ENCODE measurements around the gene PLCB4.

The PLCB4 gene

DNA sequence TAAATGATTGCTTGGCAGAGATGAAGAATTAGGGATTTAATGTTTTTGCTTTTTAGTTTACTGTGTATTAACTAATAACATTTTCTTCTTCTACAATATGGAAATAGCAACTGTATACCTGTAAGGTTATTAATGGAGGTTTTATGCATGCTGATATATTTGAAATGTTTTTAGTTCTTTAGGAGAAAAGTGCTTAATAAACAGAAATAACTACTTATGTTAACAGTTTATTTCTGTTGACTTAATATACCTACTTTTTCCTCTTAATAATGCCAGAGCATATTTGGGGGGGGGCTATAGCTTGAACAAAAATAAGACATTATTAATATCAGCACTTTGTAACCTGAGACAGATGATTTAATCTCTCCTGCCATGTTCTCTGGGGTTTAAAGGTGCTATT lies 33.6 kb downstream of the PLCB4 start:
- Histone ChIP-seq H3K27ac (no peak overlapping the region), H3K36me3 (no peaks in the 10 kb centered on the region), H3K4me3 (no peak overlapping the region), H3K9me3 (no peaks in the 10 kb centered on the region), H3K27me3 (no peaks in the 10 kb centered on the region), H3K4me1 (no peaks in the 10 kb centered on the region)
- no peak for DNase-seq
- intact Hi-C loops (cut with DNase I; ENCODE audit: low total_unique reads) = no loop called here
- TF ChIP-seq CTCF (IDR thresholded peaks at IDR 0.05) = no peak

DNA sequence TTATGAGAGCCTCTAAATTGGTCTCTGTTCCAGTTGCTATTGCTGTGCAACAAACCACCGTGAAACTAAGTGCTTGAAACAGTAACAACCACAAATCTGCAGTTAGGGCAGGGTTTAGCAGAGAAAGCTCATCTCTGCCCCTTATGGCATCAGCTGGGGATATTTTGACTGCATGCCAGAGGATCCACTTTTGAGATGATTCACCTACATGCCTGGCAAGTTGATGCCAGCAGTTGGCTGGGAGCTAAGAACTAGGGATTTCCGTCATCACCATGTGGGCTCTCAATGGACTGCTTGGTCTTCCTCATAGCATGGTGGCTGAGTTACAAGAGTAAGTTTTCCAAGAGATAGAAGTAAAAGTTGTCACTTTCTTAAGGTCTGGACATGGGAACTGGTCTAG lies 35.1 kb downstream of the PLCB4 start:
- Histone ChIP-seq H3K36me3 (no peaks in the 10 kb centered on the region), H3K9me3 (no peaks in the 10 kb centered on the region), H3K4me3 (no peak overlapping the region), H3K27me3 (no peaks in the 10 kb centered on the region), H3K27ac (no peak overlapping the region), H3K4me1 (no peaks in the 10 kb centered on the region)
- no peak for DNase-seq
- intact Hi-C loops (cut with DNase I; ENCODE audit: low total_unique reads) = no loop called here
- TF ChIP-seq CTCF (IDR thresholded peaks at IDR 0.05) = no peak

GRCh38 chr20:9108260-9108659 lies 39.4 kb downstream of the PLCB4 start:
- H3K4me1 ChIP-seq = peaks cover 0 to 42% (median 22%) of the 10 kb centered on the region in 4 donors
- no peaks in the 10 kb centered on the region for H3K27me3 ChIP-seq
- no peak overlapping the region for H3K27ac ChIP-seq
- H3K9me3 ChIP-seq = no peaks in the 10 kb centered on the region
- DNase-seq = no peak
- H3K4me3 ChIP-seq = no peak overlapping the region
- intact Hi-C loops (cut with DNase I; ENCODE audit: low total_unique reads) = no loop called here
- no peaks in the 10 kb centered on the region for H3K36me3 ChIP-seq
- TF ChIP-seq CTCF (IDR thresholded peaks at IDR 0.05) = no peak

GRCh38 chr20:9109566-9109965 lies 40.7 kb downstream of the PLCB4 start:
- Histone ChIP-seq H3K4me3 (no peak overlapping the region), H3K27ac (peak overlapping the region in 1 of 2 donors; percentile 31), H3K27me3 (no peaks in the 10 kb centered on the region), H3K4me1 (peaks cover 0 to 47% (median 23%) of the 10 kb centered on the region in 4 donors), H3K9me3 (no peaks in the 10 kb centered on the region), H3K36me3 (no peaks in the 10 kb centered on the region)
- intact Hi-C loops (cut with DNase I; ENCODE audit: low total_unique reads) = no loop called here
- no peak for TF ChIP-seq CTCF (IDR thresholded peaks at IDR 0.05)
- DNase-seq = no peak

GRCh38 chr20:9110365-9110764 lies 41.5 kb downstream of the PLCB4 start:
- Histone ChIP-seq H3K27ac (peak overlapping the region in 1 of 2 donors; percentile 31), H3K36me3 (no peaks in the 10 kb centered on the region), H3K9me3 (no peaks in the 10 kb centered on the region), H3K27me3 (no peaks in the 10 kb centered on the region), H3K4me3 (no peak overlapping the region), H3K4me1 (peaks cover 0 to 47% (median 23%) of the 10 kb centered on the region in 4 donors)
- no peak for DNase-seq
- no peak for TF ChIP-seq CTCF (IDR thresholded peaks at IDR 0.05)
- intact Hi-C loops (cut with DNase I; ENCODE audit: low total_unique reads) = no loop called here

DNA sequence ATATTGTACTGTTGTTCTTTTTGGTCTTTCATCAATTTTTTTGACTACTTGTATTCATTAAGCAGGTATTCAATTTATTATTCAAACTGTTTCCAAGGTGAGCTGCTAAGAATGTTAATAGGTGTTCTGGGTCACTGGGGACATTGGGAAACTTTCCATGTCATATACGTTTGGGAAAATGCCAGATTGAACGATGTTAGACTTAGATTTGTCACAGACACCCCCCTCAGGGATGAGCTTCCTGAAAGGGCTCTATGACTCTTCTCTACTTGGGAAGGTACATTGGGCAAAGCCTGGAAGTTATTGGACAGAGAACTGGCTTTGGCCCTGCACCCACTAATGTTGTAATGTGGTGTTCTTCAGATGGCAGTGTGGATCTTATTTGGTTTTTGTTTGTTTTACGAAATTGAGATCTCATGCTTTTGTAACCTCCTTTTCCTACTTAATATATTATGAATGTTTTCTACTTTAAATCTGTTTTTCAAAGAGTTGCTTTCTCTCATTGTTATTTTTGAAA lies 42.1 kb downstream of the PLCB4 start:
- Histone ChIP-seq H3K36me3 (no peaks in the 10 kb centered on the region), H3K27me3 (no peaks in the 10 kb centered on the region), H3K9me3 (no peaks in the 10 kb centered on the region), H3K4me3 (no peak overlapping the region), H3K27ac (peak overlapping the region in 1 of 2 donors; percentile 31), H3K4me1 (peaks cover 0 to 47% (median 23%) of the 10 kb centered on the region in 4 donors)
- DNase-seq = no peak
- intact Hi-C loops (cut with DNase I; ENCODE audit: low total_unique reads) = no loop called here
- TF ChIP-seq CTCF (IDR thresholded peaks at IDR 0.05) = no peak
